Smooth muscle cell (in vitro differentiated cells): ENCODE measurements around the gene IL17C. TPM values are rescaled to one million over a fixed set of nuclear protein-coding genes. Genes with fewer than 3 reads are reported as not detected.

Experiments
- DNase-seq: peaks from one replicate; lab custom pipeline; 2025; ENCODE audit not compliant: unreplicated experiment; lab: John Stamatoyannopoulos, UW
- H2AFZ ChIP-seq: fragments of 200-600 bp; sonication (generic); 2 replicates; pipeline ENCODE4 v1.6.0; 2016; ENCODE audit warnings: antibody characterized with exemption, low read depth, mild to moderate bottlenecking
- H3F3A ChIP-seq: fragments of 200-600 bp; sonication (generic); 2 replicates; pipeline ENCODE4 v1.6.0; 2017; ENCODE audit warnings: antibody characterized with exemption, low read depth
- H3K27ac ChIP-seq: fragments of 200-600 bp; sonication (generic); 2 replicates; pipeline ENCODE4 v1.5.1; 2016; ENCODE audit warnings: low read depth, mild to moderate bottlenecking
- H3K27me3 ChIP-seq: fragments of 200-600 bp; sonication (generic); 2 replicates; pipeline ENCODE4 v1.6.1; 2016; ENCODE audit warnings: low read depth, mild to moderate bottlenecking
- H3K36me3 ChIP-seq: fragments of 200-600 bp; sonication (generic); 2 replicates; pipeline ENCODE4 v1.5.1; 2016; ENCODE audit warnings: low read depth
- H3K4me1 ChIP-seq: fragments of 200-600 bp; sonication (generic); 2 replicates; pipeline ENCODE4 v1.5.1; 2016; ENCODE audit warnings: low read depth
- H3K4me2 ChIP-seq: fragments of 200-600 bp; sonication (generic); 2 replicates; pipeline ENCODE4 v1.6.0; 2016; ENCODE audit warnings: mild to moderate bottlenecking
- H3K4me3 ChIP-seq: fragments of 200-600 bp; sonication (generic); 2 replicates; pipeline ENCODE4 v1.5.1; 2016; ENCODE audit warnings: mild to moderate bottlenecking
- H3K79me2 ChIP-seq: fragments of 200-600 bp; sonication (generic); 2 replicates; pipeline ENCODE4 v1.6.0; 2016; ENCODE audit warnings: low read depth, mild to moderate bottlenecking
- H3K9ac ChIP-seq: fragments of 200-600 bp; sonication (generic); 2 replicates; pipeline ENCODE4 v1.6.0; 2016; ENCODE audit warnings: low read depth
- H3K9me3 ChIP-seq: fragments of 200-600 bp; sonication (generic); replicated peaks from 2 replicates; pipeline ENCODE4 v1.5.1; 2016; ENCODE audit warnings: low read depth
- H4K20me1 ChIP-seq: fragments of 200-600 bp; sonication (generic); 2 replicates; pipeline ENCODE4 v1.6.0; 2016; ENCODE audit warnings: low read depth
- CTCF ChIP-seq: fragments of 200-600 bp; sonication (generic); IDR thresholded peaks from 2 replicates; pipeline ENCODE4 v1.5.1; 2017; ENCODE audit warnings: borderline replicate concordance, mild to moderate bottlenecking, antibody characterized with exemption; ENCODE audit not compliant: insufficient read depth, poor library complexity, severe bottlenecking
- WGBS: methylation state at CpG from one replicate; pipeline ENCODE4 v1.1.7; 2016; ENCODE audit warnings: low lambda C conversion rate; 5-methylcytosine and 5-hydroxymethylcytosine counted together
- polyA plus RNA-seq: library from polyadenylated mRNA; unstranded; fragments of >200 nt; fragmentation: Nextera tagmentation; extraction: Ambion mirVana; gene quantifications from 2 replicates; pipeline ENCODE4 v1.2.1, GENCODE V29; 2016
- total RNA-seq: library from RNA; depleted of rRNA; stranded (reverse); fragments of >200 nt; gene quantifications from 2 replicates; pipeline ENCODE4 v1.2.3, GENCODE V29; 2014

The IL17C gene
- total and polyA plus RNA-seq, 2 experiments from 2014 or later: not detected

DNA sequence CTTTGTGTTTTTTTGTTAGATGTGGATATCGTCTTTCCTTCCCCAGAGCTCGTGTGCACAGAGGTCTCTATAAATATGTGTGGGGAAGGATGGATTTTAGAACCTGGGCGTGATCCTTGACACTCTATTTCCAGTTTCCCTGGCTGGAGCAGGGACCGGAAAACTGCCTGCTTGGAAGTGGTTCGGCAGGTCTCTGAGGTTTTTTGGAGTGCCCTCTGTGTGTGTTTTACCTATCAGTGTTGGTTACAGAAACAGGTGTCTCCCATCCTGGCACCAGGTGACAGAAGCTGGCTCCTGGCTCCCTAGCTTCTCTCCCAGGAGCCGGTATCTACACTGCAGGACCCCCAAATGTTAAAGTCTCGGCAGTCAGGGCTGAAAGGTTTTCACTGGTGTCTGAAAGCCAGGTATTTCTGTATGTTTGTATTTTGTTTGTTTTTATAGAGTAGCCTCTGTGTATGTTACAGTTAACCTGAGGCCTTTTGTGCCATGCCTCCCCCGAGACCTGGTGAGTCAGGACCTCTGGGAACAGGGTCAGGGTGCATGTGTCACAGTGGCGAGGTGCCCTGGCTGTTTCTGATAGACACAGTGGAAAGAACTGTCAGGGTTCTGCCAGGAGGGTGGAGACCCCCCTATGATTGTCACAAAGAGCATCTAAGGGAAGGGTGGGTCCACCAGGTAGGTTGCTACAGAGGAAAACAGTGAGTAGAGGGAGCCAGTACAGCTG is 36.9 kb upstream of the IL17C start:
- Histone ChIP-seq H3K27me3 (no peaks in the 10 kb centered on the region), H3K79me2 (no peaks in the 10 kb centered on the region), H3K9ac (no peak overlapping the region), H3K4me1 (no peaks in the 10 kb centered on the region), H3K4me3 (no peak overlapping the region), H3K27ac (no peak overlapping the region), H3F3A (no peaks in the 10 kb centered on the region), H3K9me3 (no peaks in the 10 kb centered on the region), H2AFZ (no peak overlapping the region), H4K20me1 (peaks cover 70% of the 10 kb centered on the region), H3K4me2 (no peak overlapping the region), H3K36me3 (peaks cover 13% of the 10 kb centered on the region)
- 96% methylated on average over 9 of the region's 9 CpGs for WGBS
- DNase-seq: no peak
- TF ChIP-seq CTCF: no peak

DNA sequence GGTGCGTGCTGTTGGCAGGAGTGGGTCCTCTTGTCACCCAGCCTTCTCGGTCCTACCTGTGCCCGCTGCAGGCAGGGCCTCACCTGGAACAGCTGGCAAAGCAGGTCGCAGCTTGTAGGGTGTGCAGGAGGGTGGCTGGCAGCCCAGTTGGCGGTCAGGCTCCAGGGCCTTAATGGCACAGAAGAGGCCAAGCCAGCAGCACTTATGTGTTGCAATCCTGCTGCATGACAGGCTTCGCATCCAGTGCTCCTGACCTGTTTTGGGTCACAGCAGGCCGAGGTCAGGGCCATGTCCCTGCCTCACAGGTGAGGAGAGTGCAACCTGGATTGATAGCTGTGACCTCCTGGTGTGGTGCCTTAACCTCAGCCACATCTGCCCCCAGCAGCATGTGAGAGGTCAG is 36.3 kb upstream of the IL17C start:
- no peak for TF ChIP-seq CTCF
- no peak overlapping the region for H3K4me2 ChIP-seq
- H3K27me3 ChIP-seq: no peaks in the 10 kb centered on the region
- no peak overlapping the region for H2AFZ ChIP-seq
- H4K20me1 ChIP-seq: peaks cover 70% of the 10 kb centered on the region
- DNase-seq: no peak
- H3K9me3 ChIP-seq: no peaks in the 10 kb centered on the region
- H3K27ac ChIP-seq: no peak overlapping the region
- peaks cover 13% of the 10 kb centered on the region for H3K36me3 ChIP-seq
- H3F3A ChIP-seq: no peaks in the 10 kb centered on the region
- no peak overlapping the region for H3K4me3 ChIP-seq
- no peaks in the 10 kb centered on the region for H3K79me2 ChIP-seq
- no peak overlapping the region for H3K9ac ChIP-seq
- 95% methylated on average over 7 of the region's 7 CpGs for WGBS
- H3K4me1 ChIP-seq: no peaks in the 10 kb centered on the region

- no peaks in the 10 kb centered on the region for H3K79me2 ChIP-seq
- H3K4me2 ChIP-seq: no peak overlapping the region
- no peaks in the 10 kb centered on the region for H3K9me3 ChIP-seq
- H3K36me3 ChIP-seq: peaks cover 5% of the 10 kb centered on the region
- no peak overlapping the region for H3K27ac ChIP-seq
- TF ChIP-seq CTCF: no peak
- H3K27me3 ChIP-seq: no peaks in the 10 kb centered on the region
- no peaks in the 10 kb centered on the region for H3F3A ChIP-seq
- no peak overlapping the region for H3K9ac ChIP-seq
- H4K20me1 ChIP-seq: peaks cover 86% of the 10 kb centered on the region
- H3K4me3 ChIP-seq: no peak overlapping the region
- H3K4me1 ChIP-seq: no peaks in the 10 kb centered on the region
- WGBS: 89% methylated on average over 20 of the region's 20 CpGs
- DNase-seq: no peak
- H2AFZ ChIP-seq: no peak overlapping the region
Measured at GRCh38 chr16:88605186-88606147, 32.9 kb upstream of the IL17C start.
